Liver (tissue), 3 donors: Measurements from ENCODE around the gene CEP170.
"Not testable (repeated sequence)": the region's sequence is repeated elsewhere in the genome, so short reads cannot be mapped to it uniquely, and the experiment has no call there.

ENCODE experiments used
- CTCF ChIP-seq: fragments of 150-350 bp; IDR thresholded peaks from 2 replicates; pipeline ENCODE4 v1.5.1; 2017; ENCODE audit warnings: improper control_type of control experiment, low read depth, low read length; ENCODE audit not compliant: missing input control
- EGR1 ChIP-seq, 2 donors: IDR thresholded peaks; 2 replicates each; pipeline ENCODE4 v1.6.1; 2016 to 2018; ENCODE audit warnings: antibody characterized with exemption in 2 of 2, low read depth in 2 of 2
- HNF4A ChIP-seq, 2 donors: conservative IDR thresholded peaks; 2 replicates each; pipeline ENCODE4 v1.6.1; 2016; ENCODE audit warnings: antibody characterized with exemption in 2 of 2, mild to moderate bottlenecking in 2 of 2
- JUND ChIP-seq, 2 donors: IDR thresholded peaks; 2 replicates each; pipeline ENCODE4 v1.6.1; 2016; ENCODE audit warnings: antibody characterized with exemption in 2 of 2
- MAX ChIP-seq: IDR thresholded peaks from 2 replicates; pipeline ENCODE4 v1.6.1; 2016; ENCODE audit warnings: antibody characterized with exemption
- RAD21 ChIP-seq, 2 donors: IDR thresholded peaks; 2 replicates each; pipeline ENCODE4 v1.6.1; 2016; ENCODE audit warnings: antibody characterized with exemption in 2 of 2, mild to moderate bottlenecking in 2 of 2
- REST ChIP-seq: IDR thresholded peaks from 2 replicates; pipeline ENCODE4 v1.6.1; 2016; ENCODE audit warnings: antibody characterized with exemption, mild to moderate bottlenecking
- RXRA ChIP-seq, 2 donors: IDR thresholded peaks; 2 replicates each; pipeline ENCODE4 v1.6.1; 2017 to 2018; ENCODE audit warnings: antibody characterized with exemption in 2 of 2, mild to moderate bottlenecking in 1 of 2
- SP1 ChIP-seq: IDR thresholded peaks from 2 replicates; pipeline ENCODE4 v1.6.1; 2018; ENCODE audit warnings: antibody characterized with exemption, mild to moderate bottlenecking
- TAF1 ChIP-seq: conservative IDR thresholded peaks from 2 replicates; pipeline ENCODE4 v1.6.1; 2016; ENCODE audit warnings: antibody characterized with exemption, mild to moderate bottlenecking
- YY1 ChIP-seq: IDR thresholded peaks from 2 replicates; pipeline ENCODE4 v1.6.1; 2016; ENCODE audit warnings: antibody characterized with exemption, mild to moderate bottlenecking
- ZBTB33 ChIP-seq: IDR thresholded peaks from 2 replicates; pipeline ENCODE4 v1.6.1; 2016; ENCODE audit warnings: antibody characterized with exemption
- donor health status: healthy.
- donor health status: healthy.

GRCh38 chr1:243183176-243183575 lies 71.9 kb downstream of the CEP170 start:
- TF ChIP-seq CTCF; RAD21 (IDR thresholded peaks at IDR 0.05); JUND (IDR thresholded peaks at IDR 0.05); REST; SP1; TAF1; MAX; EGR1 (IDR thresholded peaks at IDR 0.05; ENCODE audit: low read depth in 2 of 2); HNF4A (conservative IDR thresholded peaks at IDR 0.05); YY1; ZBTB33; RXRA (IDR thresholded peaks at IDR 0.05): not testable (repeated sequence)
